Nephron (organoid): ENCODE data around the gene TMEM51.
A peak's percentile ranks its signal among the peaks of the same experiment; 100 is the strongest.

ENCODE experiments used
- H3K27ac Mint-ChIP-seq, 3 experiments: 2 replicates each; pipeline ENCODE4 v1.8.0; 2020; ENCODE audit warnings: mixed read lengths in 3 of 3, mild to moderate bottlenecking in 2 of 3, moderate library complexity in 1 of 3
- H3K27me3 Mint-ChIP-seq: 2 replicates; pipeline ENCODE4 v1.8.0; 2021; ENCODE audit warnings: low read depth, mild to moderate bottlenecking, moderate library complexity, mixed read lengths
- H3K36me3 Mint-ChIP-seq: 2 replicates; pipeline ENCODE4 v1.8.0; 2020; ENCODE audit warnings: low read depth, mixed read lengths
- H3K4me1 Mint-ChIP-seq: 2 replicates; pipeline ENCODE4 v1.8.0; 2020; ENCODE audit warnings: mixed read lengths
- H3K4me3 Mint-ChIP-seq, 3 experiments: 2 replicates each; pipeline ENCODE4 v1.8.0; 2020; ENCODE audit warnings: mild to moderate bottlenecking in 3 of 3, mixed read lengths in 3 of 3, moderate library complexity in 2 of 3
- H3K9me3 Mint-ChIP-seq: 2 replicates; pipeline ENCODE4 v1.8.0; 2020; ENCODE audit warnings: mixed read lengths
- CTCF ChIP-seq, 3 experiments: fragments of 200-600 bp; sonication (generic); IDR thresholded peaks; one replicate each; pipeline ENCODE4 v1.5.0; 2021; ENCODE audit warnings: antibody characterized with exemption in 3 of 3; ENCODE audit not compliant: unreplicated experiment in 3 of 3

TMEM51 gene

GRCh38 chr1:15186846-15187151 is 33.3 kb downstream of the TMEM51 start:
- H3K36me3 Mint-ChIP-seq, result no peaks in the 10 kb centered on the region
- peak overlapping the region in 2 of 3 experiments; percentile 45 to 54 for H3K27ac Mint-ChIP-seq
- no peak overlapping the region for H3K4me3 Mint-ChIP-seq
- no peaks in the 10 kb centered on the region for H3K9me3 Mint-ChIP-seq
- peaks cover 44% of the 10 kb centered on the region for H3K4me1 Mint-ChIP-seq
- no peak for TF ChIP-seq CTCF (IDR thresholded peaks at IDR 0.05; ENCODE audit: unreplicated experiment in 3 of 3)
- peaks cover 10% of the 10 kb centered on the region for H3K27me3 Mint-ChIP-seq

GRCh38 chr1:15187175-15188129 is 33.9 kb downstream of the TMEM51 start:
- H3K27ac Mint-ChIP-seq, result peak overlapping the region; percentile 51 to 94 (median 79)
- no peak overlapping the region for H3K4me3 Mint-ChIP-seq
- H3K9me3 Mint-ChIP-seq, result no peaks in the 10 kb centered on the region
- no peak for TF ChIP-seq CTCF (IDR thresholded peaks at IDR 0.05; ENCODE audit: unreplicated experiment in 3 of 3)
- peaks cover 10% of the 10 kb centered on the region for H3K27me3 Mint-ChIP-seq
- no peaks in the 10 kb centered on the region for H3K36me3 Mint-ChIP-seq
- H3K4me1 Mint-ChIP-seq, result peaks cover 48% of the 10 kb centered on the region

- H3K36me3 Mint-ChIP-seq, result no peaks in the 10 kb centered on the region
- no peaks in the 10 kb centered on the region for H3K9me3 Mint-ChIP-seq
- H3K4me3 Mint-ChIP-seq, result no peak overlapping the region
- H3K27ac Mint-ChIP-seq, result peak overlapping the region; percentile 51 to 94 (median 79)
- peaks cover 52% of the 10 kb centered on the region for H3K4me1 Mint-ChIP-seq
- peaks cover 9% of the 10 kb centered on the region for H3K27me3 Mint-ChIP-seq
- TF ChIP-seq CTCF (IDR thresholded peaks at IDR 0.05; ENCODE audit: unreplicated experiment in 3 of 3), result no peak
Measured at GRCh38 chr1:15188130-15188524, 34.6 kb downstream of the TMEM51 start.

GRCh38 chr1:15188678-15189077 is 35.1 kb downstream of the TMEM51 start:
- Mint-ChIP-seq H3K36me3 (no peaks in the 10 kb centered on the region), H3K9me3 (no peaks in the 10 kb centered on the region), H3K4me3 (no peak overlapping the region), H3K4me1 (peaks cover 52% of the 10 kb centered on the region), H3K27me3 (peaks cover 6% of the 10 kb centered on the region), H3K27ac (peak overlapping the region; percentile 51 to 94 (median 55))
- no peak for TF ChIP-seq CTCF (IDR thresholded peaks at IDR 0.05; ENCODE audit: unreplicated experiment in 3 of 3)

GRCh38 chr1:15189692-15190370 is 36.3 kb downstream of the TMEM51 start:
- TF ChIP-seq CTCF (IDR thresholded peaks at IDR 0.05; ENCODE audit: unreplicated experiment in 3 of 3), result no peak
- no peaks in the 10 kb centered on the region for H3K36me3 Mint-ChIP-seq
- H3K27me3 Mint-ChIP-seq, result peaks cover 3% of the 10 kb centered on the region
- H3K9me3 Mint-ChIP-seq, result no peaks in the 10 kb centered on the region
- H3K4me3 Mint-ChIP-seq, result no peak overlapping the region
- peak overlapping the region; percentile 57 to 94 (median 89) for H3K27ac Mint-ChIP-seq
- peaks cover 52% of the 10 kb centered on the region for H3K4me1 Mint-ChIP-seq
